ENCODE results near the gene ALDOA. TPM values are rescaled to one million over a fixed set of nuclear protein-coding genes. Genes with fewer than 3 reads are reported as not detected.

The ALDOA gene
- total and polyA plus RNA-seq, 9 of the 15 experiments (the other 6 are each of a cell fraction or from before 2014, with no cell fraction given): 311 to 2,224 (median 1,293) TPM

GRCh38 chr16:30052671-30053372 is 12.7 kb upstream of the ALDOA start (continued):
- TF ChIP-seq ZNF407 (IDR thresholded peaks at IDR 0.05; ENCODE audit: low read depth) (peak; percentile 98), PBX2 (CRISPR knock-in tag; IDR thresholded peaks at IDR 0.05; ENCODE audit: low read depth) (no peak), PBX2 (tag; conservative IDR thresholded peaks at IDR 0.05; ENCODE audit: low read depth) (no peak), VEZF1 (CRISPR knock-in tag; IDR thresholded peaks at IDR 0.05) (peak; percentile 57), MECOM (CRISPR knock-in tag; IDR thresholded peaks at IDR 0.05) (no peak), MBD1 (CRISPR knock-in tag; IDR thresholded peaks at IDR 0.05) (no peak), HCFC1 (IDR thresholded peaks at IDR 0.05; ENCODE audit: low read depth, low read length) (peak; percentile 71), NR1H2 (CRISPR knock-in tag; IDR thresholded peaks at IDR 0.05) (0 out of 2 replicates have a peak, but pooled peaks have one; percentile 53), USF1 (CRISPR knock-in tag; IDR thresholded peaks at IDR 0.05) (0 out of 2 replicates have a peak, but pooled peaks have one; percentile 22), ZNF436 (CRISPR knock-in tag; IDR thresholded peaks at IDR 0.05) (no peak), EHMT2 (IDR thresholded peaks at IDR 0.05) (no peak)

Measured in K562 (cell line).